CD4-positive, alpha-beta T cell treated with Interleukin-15 for 4 hours (primary cell): Measurements from ENCODE around the gene CHST3.

ENCODE experiments used
- DNase-seq: peaks from one replicate; pipeline ENCODE4 v3.0.0-alpha.2; 2020; ENCODE audit warnings: low spot score

The CHST3 gene

DNA sequence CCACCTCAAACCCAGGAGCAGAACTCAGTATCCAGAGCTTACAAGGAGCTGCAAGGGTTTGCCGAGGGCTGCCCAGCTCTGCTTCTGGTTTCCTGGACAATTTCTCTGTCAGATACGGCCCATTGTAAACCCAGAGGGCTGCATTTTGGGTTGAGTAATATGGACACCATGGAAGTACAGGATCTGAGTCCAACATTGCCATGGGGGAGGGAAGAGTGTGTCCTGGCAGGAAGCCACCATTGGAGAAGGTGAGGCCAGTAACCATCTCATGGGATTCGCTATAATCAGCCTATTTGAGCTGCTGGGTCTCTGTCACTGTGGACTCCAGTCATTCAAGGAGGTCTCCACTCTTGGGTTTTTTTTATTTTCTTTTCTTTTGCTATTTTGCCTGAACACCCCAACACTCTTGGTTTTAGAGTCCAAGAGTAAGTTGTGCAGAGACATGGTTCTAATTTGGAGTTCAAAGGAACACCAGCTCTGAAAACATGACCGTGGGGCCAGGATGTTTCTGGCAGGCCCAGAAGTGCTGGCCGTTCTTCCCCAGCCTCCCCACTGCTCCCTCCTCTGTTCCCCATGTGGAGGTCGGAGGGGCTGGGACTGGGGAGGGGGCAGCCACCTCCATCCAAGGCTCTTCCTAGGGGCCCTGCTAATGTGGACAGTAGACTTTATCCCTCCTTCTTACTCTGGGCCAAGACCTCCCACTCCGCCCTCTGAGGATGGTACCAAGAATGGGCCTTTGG is 46.2 kb downstream of the CHST3 start:
- DNase-seq = no peak

- DNase-seq = no peak
Observed at GRCh38 chr10:72011016-72011415, 46.8 kb downstream of the CHST3 start.

GRCh38 chr10:72011468-72011867 is 47.3 kb downstream of the CHST3 start:
- no peak for DNase-seq

DNA sequence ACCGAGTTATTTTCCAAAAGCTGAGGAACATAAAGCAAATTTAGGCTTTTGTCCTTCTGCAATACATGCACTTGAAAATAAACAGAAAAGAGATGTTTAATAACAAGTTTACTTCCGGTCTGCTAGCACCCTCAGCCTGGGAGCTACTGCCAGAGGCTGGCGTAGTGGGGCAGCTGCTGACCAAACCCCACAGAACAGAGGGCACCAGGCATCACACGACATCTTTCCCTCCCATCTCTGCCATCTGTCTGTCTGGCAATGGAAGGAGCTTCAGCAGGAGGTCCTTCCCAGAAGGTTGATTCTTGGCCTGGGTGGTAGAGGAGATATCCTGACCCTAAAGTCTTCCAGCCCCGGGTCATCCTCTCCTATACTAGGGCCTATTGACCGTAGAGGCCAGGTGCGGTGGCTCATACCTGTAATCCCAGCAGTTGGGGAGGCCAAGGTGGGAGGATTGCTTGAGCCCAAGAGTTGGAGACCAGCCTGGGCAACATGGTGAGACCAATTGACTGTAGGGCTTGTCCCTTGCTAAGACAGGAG is 47.8 kb downstream of the CHST3 start:
- DNase-seq = no peak

DNA sequence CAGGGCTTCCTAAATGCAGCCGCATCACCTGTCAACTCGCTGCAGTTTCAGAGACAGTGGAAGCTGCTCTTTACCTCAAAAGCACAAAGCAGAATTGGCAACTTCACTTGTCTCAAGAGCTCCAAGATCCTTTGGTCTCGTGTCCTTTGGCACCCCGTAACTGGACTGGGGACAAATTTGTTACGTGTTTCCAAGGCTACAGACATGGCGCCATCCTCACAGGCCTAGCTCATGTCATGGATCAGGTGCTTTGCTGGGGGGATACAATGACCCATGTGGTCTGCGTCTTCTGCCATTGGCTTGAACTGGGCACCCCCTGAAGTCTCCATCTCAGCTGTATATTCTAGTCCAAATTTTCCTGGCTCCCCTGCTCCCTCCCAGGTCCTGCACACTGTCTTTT is 48.6 kb downstream of the CHST3 start:
- DNase-seq = no peak

- DNase-seq = no peak
Observed at GRCh38 chr10:72013202-72013945, 49.2 kb downstream of the CHST3 start.

- no peak for DNase-seq
Observed at GRCh38 chr10:72014197-72014596, 50.0 kb downstream of the CHST3 start.

- no peak for DNase-seq
Observed at GRCh38 chr10:72014785-72015480, 50.7 kb downstream of the CHST3 start.

DNA sequence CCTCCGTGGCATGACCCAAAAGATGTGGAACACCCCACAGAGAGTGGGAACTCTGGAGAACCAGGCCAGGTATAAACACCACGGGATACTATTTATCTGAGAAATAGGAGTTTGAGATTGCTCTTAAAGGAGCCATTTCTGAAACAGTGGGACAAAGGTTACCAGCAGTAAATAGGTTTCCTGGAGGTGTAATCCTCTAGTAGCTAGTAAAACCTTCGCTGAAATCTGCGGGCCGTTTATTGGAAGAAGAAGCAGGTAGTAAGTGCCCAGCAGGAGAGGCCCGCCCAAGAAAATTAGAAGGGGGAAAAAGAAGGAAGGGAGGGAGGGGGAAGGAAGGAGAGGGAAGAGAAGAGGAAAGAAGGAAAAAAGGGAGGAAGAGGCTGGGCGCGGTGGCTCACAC is 51.6 kb downstream of the CHST3 start:
- no peak for DNase-seq

GRCh38 chr10:72016608-72017300 is 52.6 kb downstream of the CHST3 start:
- no peak for DNase-seq

DNA sequence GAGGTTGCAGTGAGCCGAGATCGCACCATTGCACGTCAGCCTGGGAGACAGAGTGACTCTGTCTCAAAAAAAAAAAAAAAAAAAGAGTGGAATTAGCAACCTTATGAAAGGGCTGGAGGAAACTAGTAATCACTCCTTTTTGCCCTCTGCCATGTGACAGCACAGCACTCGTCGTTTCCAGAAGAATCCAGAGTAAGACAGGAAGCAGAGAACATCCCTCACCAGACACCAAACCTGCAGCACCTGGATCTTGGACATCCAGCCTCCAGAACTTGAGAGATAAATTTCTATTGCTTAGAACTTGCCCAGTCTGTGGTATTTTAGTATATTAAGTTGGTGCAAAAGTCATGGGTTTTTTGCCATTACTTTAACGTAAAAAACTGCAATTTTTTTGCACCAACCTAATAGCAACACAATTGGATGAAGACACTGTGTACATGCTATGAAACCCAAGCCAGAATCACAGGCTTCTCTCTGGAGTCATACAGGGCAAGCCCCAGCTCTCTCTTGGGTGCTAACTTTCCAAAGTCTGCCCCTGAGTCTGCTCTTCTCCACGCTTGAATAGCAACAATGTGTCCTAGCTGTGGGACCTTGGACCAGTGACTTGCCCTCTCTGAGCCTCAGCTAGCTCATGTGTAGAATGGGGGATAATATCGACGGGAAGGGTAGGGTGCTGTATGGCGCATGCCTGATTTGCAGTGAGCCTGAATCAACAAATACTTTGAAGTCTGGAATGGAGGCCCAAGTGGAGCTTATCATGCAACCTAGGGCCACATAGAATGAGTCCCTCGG is 55.1 kb downstream of the CHST3 start:
- no peak for DNase-seq

- DNase-seq = no peak
Observed at GRCh38 chr10:72020914-72021809, 57.0 kb downstream of the CHST3 start.

DNA sequence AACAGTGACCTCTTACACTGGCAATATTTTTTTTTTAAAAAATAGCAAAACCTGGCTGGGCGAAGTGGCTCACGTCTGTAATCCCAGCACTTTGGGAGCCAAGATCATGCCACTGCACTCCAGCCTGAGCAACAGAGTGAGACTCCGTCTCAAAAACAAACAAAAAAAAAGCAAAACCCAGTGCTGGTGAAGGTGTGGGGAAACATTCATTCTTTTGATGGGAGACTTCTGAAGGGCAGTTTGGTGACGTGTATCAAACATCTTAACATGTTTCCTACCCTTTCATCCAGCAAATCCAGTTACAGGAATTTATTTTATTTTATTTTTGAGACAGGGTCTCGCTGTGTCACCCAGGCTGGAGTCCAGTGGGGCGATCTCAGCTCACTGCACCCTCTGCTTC is 58.0 kb downstream of the CHST3 start:
- no peak for DNase-seq

GRCh38 chr10:72024596-72024995 is 60.4 kb downstream of the CHST3 start:
- no peak for DNase-seq

DNA sequence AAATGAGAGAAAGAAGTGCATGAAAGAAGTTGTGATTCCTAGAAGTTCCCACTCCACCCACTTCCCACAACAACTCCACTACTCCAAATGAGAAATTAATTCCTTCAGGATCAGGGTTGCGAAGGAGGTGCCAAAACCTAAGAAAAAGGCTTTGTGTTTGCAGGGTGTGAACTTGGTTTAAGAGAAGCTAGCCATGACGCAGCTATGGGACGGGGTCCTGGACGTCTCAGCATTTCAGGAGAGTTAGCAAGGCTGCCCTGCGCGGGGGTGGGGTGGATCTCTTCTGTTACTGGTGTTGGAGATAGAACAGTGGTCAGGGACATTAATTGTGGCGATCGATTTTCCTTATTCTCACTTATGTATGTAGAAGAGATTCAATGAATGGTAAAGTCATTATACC is 61.2 kb downstream of the CHST3 start:
- no peak for DNase-seq

- DNase-seq = no peak
Observed at GRCh38 chr10:72025832-72026231, 61.6 kb downstream of the CHST3 start.

- DNase-seq = no peak
Observed at GRCh38 chr10:72026278-72027111, 62.3 kb downstream of the CHST3 start.

- DNase-seq = no peak
Observed at GRCh38 chr10:72027498-72027897, 63.3 kb downstream of the CHST3 start.

DNA sequence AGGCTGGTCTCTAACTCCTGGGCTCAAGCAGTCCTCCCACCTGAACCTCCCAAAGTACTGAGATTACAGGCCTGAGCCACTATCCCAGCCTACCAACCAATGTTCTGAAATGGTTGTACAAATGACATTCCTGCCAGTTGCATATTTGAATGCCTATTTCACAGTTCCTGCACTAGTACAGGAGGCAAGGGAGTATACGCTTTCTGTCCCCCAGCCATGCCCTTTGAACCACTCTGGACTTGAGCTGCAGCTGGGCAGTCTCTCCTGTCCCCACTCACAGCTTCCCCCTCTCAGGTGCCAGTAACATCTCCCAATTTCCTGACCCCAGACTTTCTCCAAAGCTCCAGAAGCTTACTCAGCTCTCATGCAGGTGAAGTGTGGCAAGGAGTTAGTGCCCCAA is 65.2 kb downstream of the CHST3 start:
- no peak for DNase-seq
